Measurements from ENCODE around the gene TAF13.

TAF13 gene

DNA sequence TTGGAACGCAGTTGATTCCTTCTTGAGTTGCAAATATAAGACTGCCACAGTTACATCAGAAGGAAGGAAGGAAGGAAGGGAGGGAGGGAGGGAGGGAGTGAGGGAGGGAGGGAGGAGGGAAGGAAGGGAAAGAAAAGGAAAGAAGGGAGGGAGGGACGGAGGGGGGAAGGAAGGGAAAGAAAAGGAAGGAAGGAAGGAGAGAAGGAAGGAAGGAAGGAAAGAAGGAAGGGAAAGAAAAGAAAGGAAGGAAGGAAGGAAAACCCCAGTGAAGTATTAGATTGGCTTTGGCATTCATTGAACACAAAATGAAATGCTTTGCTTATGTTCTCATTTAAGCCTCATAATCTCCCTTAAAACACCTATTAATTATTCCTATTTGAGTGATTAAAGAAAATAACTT lies 27.5 kb downstream of the TAF13 start:
- TF ChIP-seq, protein P1, sequence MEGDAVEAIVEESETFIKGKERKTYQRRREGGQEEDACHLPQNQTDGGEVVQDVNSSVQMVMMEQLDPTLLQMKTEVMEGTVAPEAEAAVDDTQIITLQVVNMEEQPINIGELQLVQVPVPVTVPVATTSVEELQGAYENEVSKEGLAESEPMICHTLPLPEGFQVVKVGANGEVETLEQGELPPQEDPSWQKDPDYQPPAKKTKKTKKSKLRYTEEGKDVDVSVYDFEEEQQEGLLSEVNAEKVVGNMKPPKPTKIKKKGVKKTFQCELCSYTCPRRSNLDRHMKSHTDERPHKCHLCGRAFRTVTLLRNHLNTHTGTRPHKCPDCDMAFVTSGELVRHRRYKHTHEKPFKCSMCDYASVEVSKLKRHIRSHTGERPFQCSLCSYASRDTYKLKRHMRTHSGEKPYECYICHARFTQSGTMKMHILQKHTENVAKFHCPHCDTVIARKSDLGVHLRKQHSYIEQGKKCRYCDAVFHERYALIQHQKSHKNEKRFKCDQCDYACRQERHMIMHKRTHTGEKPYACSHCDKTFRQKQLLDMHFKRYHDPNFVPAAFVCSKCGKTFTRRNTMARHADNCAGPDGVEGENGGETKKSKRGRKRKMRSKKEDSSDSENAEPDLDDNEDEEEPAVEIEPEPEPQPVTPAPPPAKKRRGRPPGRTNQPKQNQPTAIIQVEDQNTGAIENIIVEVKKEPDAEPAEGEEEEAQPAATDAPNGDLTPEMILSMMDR (IDR thresholded peaks at IDR 0.05; ENCODE audit: borderline replicate concordance, insufficient read depth, low read depth, low read length) = no peak
- no peak overlapping the region for H3K4me3 ChIP-seq (ENCODE audit: low read depth, low read length)

DNA sequence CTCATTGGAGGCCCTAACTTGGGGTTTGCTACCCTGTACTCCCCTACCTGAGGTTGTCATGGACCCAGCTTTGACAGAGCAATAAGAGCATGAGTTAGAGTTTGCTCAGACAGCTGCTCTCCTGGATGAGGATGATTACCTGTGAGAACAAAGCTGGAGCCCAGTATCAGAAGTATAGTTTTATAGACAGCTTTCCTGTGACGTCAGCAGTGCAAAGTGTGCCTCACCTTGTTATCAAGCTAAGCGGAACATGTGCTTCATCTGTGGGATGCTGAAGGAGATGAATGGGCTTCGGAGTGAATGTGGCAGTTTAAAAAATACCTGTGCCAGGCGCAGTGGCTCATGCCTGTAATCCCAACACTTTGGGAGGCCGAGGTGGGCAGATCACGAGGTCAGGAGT lies 28.5 kb downstream of the TAF13 start:
- TF ChIP-seq, protein P1 (IDR thresholded peaks at IDR 0.05; ENCODE audit: borderline replicate concordance, insufficient read depth, low read depth, low read length) = no peak
- no peak overlapping the region for H3K4me3 ChIP-seq (ENCODE audit: low read depth, low read length)

GRCh38 chr1:109046671-109047070 lies 29.1 kb downstream of the TAF13 start:
- TF ChIP-seq, protein P1 (IDR thresholded peaks at IDR 0.05; ENCODE audit: borderline replicate concordance, insufficient read depth, low read depth, low read length) = no peak
- H3K4me3 ChIP-seq (ENCODE audit: low read depth, low read length) = no peak overlapping the region

DNA sequence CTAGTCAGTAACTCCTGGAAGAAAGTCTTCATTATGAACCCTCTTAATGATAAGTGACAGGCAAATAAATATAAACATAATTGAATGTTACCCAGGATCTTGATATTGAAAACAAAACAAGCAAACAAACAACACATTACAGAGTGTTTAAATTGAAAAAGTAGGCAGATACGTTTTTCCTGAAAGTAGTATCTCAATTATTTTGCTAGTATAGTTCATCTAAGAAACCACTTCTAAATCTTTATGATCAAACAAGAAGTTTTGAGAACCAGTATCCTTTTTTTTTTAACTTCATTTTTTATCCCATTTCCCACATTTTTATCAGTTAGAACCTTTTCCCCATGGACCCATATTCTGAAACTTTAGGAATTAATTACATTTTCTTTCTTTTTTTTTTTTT lies 30.2 kb downstream of the TAF13 start:
- no peak overlapping the region for H3K4me3 ChIP-seq (ENCODE audit: low read depth, low read length)
- TF ChIP-seq, protein P1 (IDR thresholded peaks at IDR 0.05; ENCODE audit: borderline replicate concordance, insufficient read depth, low read depth, low read length) = no peak

DNA sequence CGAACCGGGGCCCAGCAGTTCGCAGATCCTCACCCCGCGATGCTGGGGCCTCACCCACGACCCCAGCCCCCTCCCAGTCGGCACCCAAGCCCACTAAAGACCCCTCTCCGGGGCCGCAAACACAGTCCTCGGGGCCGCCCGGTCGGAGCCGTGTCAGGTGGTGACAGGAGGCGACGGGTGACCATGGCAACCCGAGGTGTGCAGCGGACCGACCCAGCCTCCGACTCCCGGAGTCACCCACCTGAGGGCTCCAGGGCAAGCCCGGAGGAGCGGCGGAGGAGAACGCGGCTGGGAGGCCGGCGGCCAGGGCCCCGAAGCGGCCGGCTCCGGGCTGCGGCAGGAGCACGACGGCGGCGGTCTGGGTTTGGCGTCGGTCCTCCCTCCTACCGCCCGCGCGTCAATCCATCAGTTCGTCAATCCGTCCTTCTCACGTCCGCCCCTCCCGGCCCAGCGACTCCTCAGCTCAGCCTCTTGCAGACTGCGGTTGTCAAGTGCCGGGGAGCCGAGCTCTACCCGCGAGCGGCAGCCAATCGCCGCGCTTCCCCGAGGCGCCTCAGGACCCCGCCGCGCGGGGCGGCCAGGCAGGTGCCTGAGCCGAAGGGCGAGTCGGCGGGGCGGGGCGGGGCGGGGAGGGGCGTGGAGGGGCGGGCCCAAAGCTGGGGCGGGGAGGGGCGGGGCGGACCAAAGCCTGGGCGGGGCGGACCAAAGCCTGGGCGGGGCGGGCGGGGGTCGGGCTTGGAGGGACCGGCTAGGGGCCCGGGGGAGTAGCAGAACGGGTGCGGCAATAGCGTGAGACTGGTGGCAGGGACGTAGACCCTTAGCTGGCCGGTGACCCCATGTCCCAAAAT lies 34.0 kb downstream of the TAF13 start, which contains the start of gene WDR47:
Gene WDR47 (minus strand): TSS at position 482 of the 848 bp plus-strand sequence. CDS start 18,590 bp downstream, outside the sequence.
- TF ChIP-seq, protein P1 (IDR thresholded peaks at IDR 0.05; ENCODE audit: borderline replicate concordance, insufficient read depth, low read depth, low read length) = no peak
- H3K4me3 ChIP-seq (ENCODE audit: low read depth, low read length) = peak within 1 kb of the TSS; percentile 100

GRCh38 chr1:109040989-109041620 lies 34.7 kb downstream of the TAF13 start:
- H3K4me3 ChIP-seq (ENCODE audit: low read depth, low read length) = peak overlapping the region; percentile 100
- TF ChIP-seq, protein P1 (IDR thresholded peaks at IDR 0.05; ENCODE audit: borderline replicate concordance, insufficient read depth, low read depth, low read length) = no peak
